ENCODE results near the gene ARHGEF38.
A peak's percentile ranks its signal among the peaks of the same experiment; 100 is the strongest.

The ARHGEF38 gene

GRCh38 chr4:105666693-105667092 is 114.3 kb downstream of the ARHGEF38 start:
- peak; percentile 50 for TF ChIP-seq CTCF (IDR thresholded peaks at IDR 0.05; ENCODE audit: insufficient read depth, low read depth, low read length, missing control alignments)
- DNase-seq (ENCODE audit: low read depth), result peak; percentile 66
- no peak overlapping the region for H3K4me3 ChIP-seq (ENCODE audit: low read length)

- no peak for TF ChIP-seq CTCF (IDR thresholded peaks at IDR 0.05; ENCODE audit: insufficient read depth, low read depth, low read length, missing control alignments)
- DNase-seq (ENCODE audit: low read depth), result no peak
- H3K4me3 ChIP-seq (ENCODE audit: low read length), result no peak overlapping the region
Observed at GRCh38 chr4:105670684-105671083, 118.3 kb downstream of the ARHGEF38 start.

- DNase-seq (ENCODE audit: low read depth), result no peak
- H3K4me3 ChIP-seq (ENCODE audit: low read length), result no peak overlapping the region
- TF ChIP-seq CTCF (IDR thresholded peaks at IDR 0.05; ENCODE audit: insufficient read depth, low read depth, low read length, missing control alignments), result no peak
Observed at GRCh38 chr4:105671301-105671700, 118.9 kb downstream of the ARHGEF38 start.

GRCh38 chr4:105674011-105674410 is 121.6 kb downstream of the ARHGEF38 start:
- no peak for TF ChIP-seq CTCF (IDR thresholded peaks at IDR 0.05; ENCODE audit: insufficient read depth, low read depth, low read length, missing control alignments)
- DNase-seq (ENCODE audit: low read depth), result no peak
- no peak overlapping the region for H3K4me3 ChIP-seq (ENCODE audit: low read length)

GRCh38 chr4:105677709-105678108 is 125.3 kb downstream of the ARHGEF38 start:
- no peak overlapping the region for H3K4me3 ChIP-seq (ENCODE audit: low read length)
- TF ChIP-seq CTCF (IDR thresholded peaks at IDR 0.05; ENCODE audit: insufficient read depth, low read depth, low read length, missing control alignments), result no peak
- no peak for DNase-seq (ENCODE audit: low read depth)

- TF ChIP-seq CTCF (IDR thresholded peaks at IDR 0.05; ENCODE audit: insufficient read depth, low read depth, low read length, missing control alignments), result no peak
- no peak overlapping the region for H3K4me3 ChIP-seq (ENCODE audit: low read length)
- peak; percentile 21 for DNase-seq (ENCODE audit: low read depth)
Observed at GRCh38 chr4:105679186-105679585, 126.8 kb downstream of the ARHGEF38 start.

- TF ChIP-seq CTCF (IDR thresholded peaks at IDR 0.05; ENCODE audit: insufficient read depth, low read depth, low read length, missing control alignments), result no peak
- H3K4me3 ChIP-seq (ENCODE audit: low read length), result no peak overlapping the region
- peak; percentile 88 for DNase-seq (ENCODE audit: low read depth)
Observed at GRCh38 chr4:105683038-105683437, 130.6 kb downstream of the ARHGEF38 start.

Data from epithelial cell of esophagus (primary cell).